GM10266 (cell line): ENCODE measurements around the gene TMEM131.
"Not testable (repeated sequence)": the region's sequence is repeated elsewhere in the genome, so short reads cannot be mapped to it uniquely, and the experiment has no call there.

Experiments used
- DNase-seq: peaks from one replicate; pipeline ENCODE4 v3.0.0; 2012; ENCODE audit errors: extremely low spot score
- CTCF ChIP-seq: IDR thresholded peaks from 2 replicates; pipeline ENCODE4 v1.5.1; 2012; ENCODE audit warnings: mild to moderate bottlenecking, low read depth; ENCODE audit not compliant: control insufficient read depth, insufficient read depth; ENCODE audit errors: missing control alignments

TMEM131 gene

DNA sequence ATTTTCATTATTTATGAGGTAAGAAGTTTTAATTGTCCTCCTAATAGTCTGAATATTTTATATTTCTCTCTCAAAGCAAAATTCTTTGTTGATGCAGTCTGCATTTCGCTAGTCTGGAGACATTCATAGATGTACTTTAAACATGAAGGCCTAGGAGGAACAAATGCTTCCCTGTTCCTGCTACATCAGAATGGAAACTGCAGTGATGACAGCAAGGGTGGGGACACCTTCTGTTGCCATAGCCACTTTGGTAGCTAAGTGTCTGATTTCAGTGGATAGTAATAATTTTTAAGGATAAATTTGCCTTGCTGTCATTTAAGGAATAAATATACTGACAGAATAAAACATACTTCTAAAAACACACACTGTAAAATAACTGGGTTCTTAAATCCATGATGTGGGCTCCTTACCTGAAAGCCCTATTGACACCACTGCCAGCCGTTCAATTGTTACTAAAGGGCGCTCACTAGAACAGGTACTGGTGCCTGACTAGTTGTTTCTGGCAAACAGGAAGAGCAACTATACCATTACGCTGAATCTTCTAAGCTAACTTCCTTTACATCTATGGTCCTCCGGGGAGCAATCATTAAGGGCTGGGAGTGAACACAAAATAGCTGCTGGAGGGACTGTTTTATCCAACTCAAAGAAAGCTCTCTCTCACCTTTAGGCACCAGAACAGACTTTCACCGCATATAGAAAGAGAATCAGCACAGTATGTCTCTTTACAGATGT is 88.2 kb downstream of the TMEM131 start:
- no peak for TF ChIP-seq CTCF
- DNase-seq, result no peak

- no peak for DNase-seq
- TF ChIP-seq CTCF, result no peak
Measured at GRCh38 chr2:97906307-97906706, 89.4 kb downstream of the TMEM131 start.

DNA sequence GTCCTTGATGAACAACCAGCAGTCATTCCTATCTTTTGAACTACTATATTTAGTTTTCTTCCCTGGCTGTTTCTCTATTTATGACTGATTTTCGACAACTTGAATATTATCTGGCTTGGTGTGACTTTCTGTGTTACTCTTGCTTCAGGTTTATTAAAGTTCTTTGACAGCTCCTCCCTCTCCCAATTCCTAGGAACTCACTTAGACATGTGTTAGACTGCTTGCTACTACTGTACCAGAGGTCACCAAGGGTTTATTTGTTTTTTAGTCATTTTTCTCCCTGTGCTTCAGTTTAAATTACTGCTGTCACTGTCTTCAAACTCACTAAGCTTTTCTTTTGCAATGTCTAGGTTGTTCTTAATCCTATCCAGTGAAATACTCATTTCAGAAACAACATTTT is 90.5 kb downstream of the TMEM131 start:
- TF ChIP-seq CTCF, result no peak

GRCh38 chr2:97901862-97902261 is 93.9 kb downstream of the TMEM131 start:
- TF ChIP-seq CTCF, result no peak
- no peak for DNase-seq

More for the DNA sequence above, 90.5 kb downstream of the TMEM131 start:
- DNase-seq, result no peak

- TF ChIP-seq CTCF, result no peak
- no peak for DNase-seq
Measured at GRCh38 chr2:97900806-97901205, 94.9 kb downstream of the TMEM131 start.

GRCh38 chr2:97893042-97893441 is 102.7 kb downstream of the TMEM131 start:
- DNase-seq, result not testable (repeated sequence)

- no peak for DNase-seq
- TF ChIP-seq CTCF, result no peak
Measured at GRCh38 chr2:97891611-97892010, 104.1 kb downstream of the TMEM131 start.

DNA sequence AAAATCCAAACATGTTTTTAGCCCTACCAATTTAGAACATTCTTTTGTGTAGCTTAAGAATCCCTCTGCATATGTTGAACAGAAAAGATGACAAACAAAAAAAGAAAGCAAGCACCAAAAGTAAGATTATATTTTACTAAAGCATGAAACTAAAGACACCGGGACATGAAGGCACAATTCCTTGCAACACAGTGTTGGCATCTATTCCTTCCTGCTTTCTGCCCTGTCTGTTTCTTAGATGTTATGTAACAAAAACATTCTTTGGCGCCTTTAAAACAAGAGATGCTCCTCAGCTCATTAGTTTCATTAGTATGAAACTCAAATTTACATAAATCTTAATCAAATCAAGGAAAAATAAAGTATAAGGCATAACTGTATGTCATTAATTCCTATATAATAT is 106.6 kb downstream of the TMEM131 start:
- no peak for DNase-seq
- no peak for TF ChIP-seq CTCF
